GM06990 (cell line): ENCODE results near the gene NFE2L3.

Experiments
- DNase-seq: peaks from one replicate; pipeline ENCODE4 v3.0.0-alpha.2; 2011; ENCODE audit not compliant: insufficient read length; ENCODE audit errors: extremely low read depth
- H3K27me3 ChIP-seq: replicated peaks from 2 replicates; pipeline ENCODE4 v1.6.0; 2011; ENCODE audit warnings: low read length; ENCODE audit not compliant: control insufficient read depth, insufficient read depth
- H3K36me3 ChIP-seq: 2 replicates; pipeline ENCODE4 v1.5.1; 2011; ENCODE audit warnings: low read length; ENCODE audit not compliant: control insufficient read depth, insufficient read depth
- H3K4me3 ChIP-seq: replicated peaks from 2 replicates; pipeline ENCODE4 v1.5.1; 2011; ENCODE audit warnings: low read depth, mild to moderate bottlenecking, control low read depth, low read length
- TF ChIP-seq, protein P1 (sequence below): IDR thresholded peaks from 2 replicates; pipeline ENCODE4 v1.5.1; 2011; ENCODE audit warnings: low read length, control low read depth, mild to moderate bottlenecking, inconsistent platforms; ENCODE audit not compliant: insufficient read depth, poor library complexity, severe bottlenecking

The NFE2L3 gene

DNA sequence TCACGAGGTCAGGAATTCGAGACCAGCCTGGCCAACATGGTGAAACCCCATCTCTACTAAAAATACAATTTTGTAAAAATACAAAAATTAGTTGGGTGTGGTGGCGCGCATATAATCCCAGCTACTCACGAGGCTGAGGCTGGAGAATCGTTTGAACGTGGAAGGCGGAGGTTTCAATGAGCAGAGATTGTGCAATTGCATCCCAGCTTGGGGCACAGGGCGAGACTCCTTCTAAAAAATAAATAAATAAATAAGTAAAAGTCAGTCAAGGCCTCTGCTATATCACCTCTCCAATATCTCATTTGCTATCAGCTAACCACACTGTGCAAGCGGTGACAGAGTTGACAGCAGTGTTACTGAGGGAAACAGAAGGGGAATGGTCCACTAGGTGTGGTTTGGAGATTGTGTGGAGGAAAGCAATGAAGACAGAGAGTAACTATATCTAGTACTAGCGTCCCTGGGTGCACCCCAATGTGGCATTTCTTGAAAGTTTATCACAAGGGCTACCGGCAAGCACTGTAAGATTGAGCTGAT is 20.9 kb upstream of the NFE2L3 start:
- no peaks in the 10 kb centered on the region for H3K36me3 ChIP-seq
- TF ChIP-seq, protein P1, sequence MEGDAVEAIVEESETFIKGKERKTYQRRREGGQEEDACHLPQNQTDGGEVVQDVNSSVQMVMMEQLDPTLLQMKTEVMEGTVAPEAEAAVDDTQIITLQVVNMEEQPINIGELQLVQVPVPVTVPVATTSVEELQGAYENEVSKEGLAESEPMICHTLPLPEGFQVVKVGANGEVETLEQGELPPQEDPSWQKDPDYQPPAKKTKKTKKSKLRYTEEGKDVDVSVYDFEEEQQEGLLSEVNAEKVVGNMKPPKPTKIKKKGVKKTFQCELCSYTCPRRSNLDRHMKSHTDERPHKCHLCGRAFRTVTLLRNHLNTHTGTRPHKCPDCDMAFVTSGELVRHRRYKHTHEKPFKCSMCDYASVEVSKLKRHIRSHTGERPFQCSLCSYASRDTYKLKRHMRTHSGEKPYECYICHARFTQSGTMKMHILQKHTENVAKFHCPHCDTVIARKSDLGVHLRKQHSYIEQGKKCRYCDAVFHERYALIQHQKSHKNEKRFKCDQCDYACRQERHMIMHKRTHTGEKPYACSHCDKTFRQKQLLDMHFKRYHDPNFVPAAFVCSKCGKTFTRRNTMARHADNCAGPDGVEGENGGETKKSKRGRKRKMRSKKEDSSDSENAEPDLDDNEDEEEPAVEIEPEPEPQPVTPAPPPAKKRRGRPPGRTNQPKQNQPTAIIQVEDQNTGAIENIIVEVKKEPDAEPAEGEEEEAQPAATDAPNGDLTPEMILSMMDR: no peak
- no peak overlapping the region for H3K4me3 ChIP-seq
- DNase-seq: no peak
- no peaks in the 10 kb centered on the region for H3K27me3 ChIP-seq

DNA sequence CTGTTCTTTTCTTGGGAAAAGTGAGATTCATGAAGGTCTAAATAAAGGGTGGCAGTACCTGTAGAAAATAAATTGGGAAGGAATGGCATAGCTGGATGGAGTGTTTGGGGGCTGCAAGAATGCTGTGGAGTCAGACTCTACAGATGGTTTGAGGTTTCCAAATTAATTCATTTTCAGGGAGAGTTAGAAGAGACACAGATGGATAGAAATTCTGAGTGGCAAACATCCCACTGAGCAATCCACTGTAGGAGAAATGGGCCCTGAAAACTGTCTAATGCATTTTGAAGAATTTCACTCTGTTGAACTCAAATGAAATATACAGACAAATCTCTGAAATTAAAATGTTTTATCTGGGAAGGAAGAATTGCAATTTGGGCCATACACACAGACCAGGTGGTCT is 16.9 kb upstream of the NFE2L3 start:
- TF ChIP-seq, protein P1: no peak
- Histone ChIP-seq H3K27me3 (no peaks in the 10 kb centered on the region), H3K36me3 (no peaks in the 10 kb centered on the region), H3K4me3 (no peak overlapping the region)
- no peak for DNase-seq

DNA sequence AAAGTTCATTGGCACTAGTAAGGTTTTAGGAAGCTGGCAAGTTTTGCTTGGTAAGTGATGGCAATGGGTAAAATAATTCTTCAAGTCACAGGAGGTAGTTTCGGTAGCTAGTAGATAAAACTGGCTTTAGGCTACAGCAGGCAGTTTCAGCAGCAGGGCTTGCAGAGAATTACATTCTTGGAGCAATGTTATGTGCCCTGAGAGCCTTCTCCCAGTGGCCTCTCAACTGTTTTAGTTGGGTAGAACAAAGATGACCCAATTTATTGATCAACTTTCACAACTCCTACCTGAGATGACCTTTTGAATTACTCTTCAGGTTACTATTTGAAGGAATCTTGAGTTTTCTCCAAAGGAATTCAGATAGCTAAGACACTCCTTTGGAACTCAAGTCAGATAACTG is 16.4 kb upstream of the NFE2L3 start:
- TF ChIP-seq, protein P1: no peak
- Histone ChIP-seq H3K4me3 (no peak overlapping the region), H3K27me3 (no peaks in the 10 kb centered on the region), H3K36me3 (no peaks in the 10 kb centered on the region)
- no peak for DNase-seq

DNA sequence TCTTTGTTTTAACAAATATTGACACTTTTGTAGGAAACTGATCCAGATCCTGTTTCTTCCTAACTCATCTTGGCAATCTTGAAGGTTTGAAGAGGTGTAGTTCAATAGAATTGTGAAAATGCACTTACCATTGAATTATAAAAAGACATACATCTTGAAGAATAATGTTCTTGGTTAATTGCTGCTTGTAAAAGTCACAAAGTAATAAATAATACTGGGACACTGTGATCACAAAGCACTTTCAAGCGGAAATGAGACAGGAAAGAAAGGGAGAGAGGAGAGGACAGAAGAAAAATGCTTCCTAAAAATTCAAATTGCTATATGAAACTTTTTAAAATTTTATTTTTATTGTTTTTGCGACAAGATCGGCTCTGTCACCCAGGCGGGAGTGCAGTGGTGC is 15.2 kb upstream of the NFE2L3 start:
- Histone ChIP-seq H3K27me3 (no peaks in the 10 kb centered on the region), H3K36me3 (no peaks in the 10 kb centered on the region), H3K4me3 (no peak overlapping the region)
- TF ChIP-seq, protein P1: no peak
- no peak for DNase-seq

DNA sequence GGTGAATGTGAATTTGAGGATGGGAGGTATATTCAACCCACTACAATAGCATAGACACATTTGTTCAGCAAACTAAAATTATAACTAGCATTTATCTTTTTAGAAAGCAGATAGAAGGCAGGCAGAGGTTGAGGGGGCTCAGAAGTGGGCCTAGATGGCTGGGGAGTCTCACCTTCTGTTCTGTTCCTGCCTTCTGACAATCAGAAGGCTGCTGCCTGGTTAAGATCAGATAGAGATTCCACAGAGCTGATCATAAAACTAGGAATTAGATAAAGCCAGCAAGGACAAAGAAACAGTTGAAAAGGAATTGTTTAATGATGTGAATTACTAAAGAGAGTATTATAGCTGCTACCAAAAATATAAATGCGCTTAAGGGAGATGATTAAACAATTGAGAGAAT is 11.6 kb upstream of the NFE2L3 start:
- TF ChIP-seq, protein P1: no peak

DNA sequence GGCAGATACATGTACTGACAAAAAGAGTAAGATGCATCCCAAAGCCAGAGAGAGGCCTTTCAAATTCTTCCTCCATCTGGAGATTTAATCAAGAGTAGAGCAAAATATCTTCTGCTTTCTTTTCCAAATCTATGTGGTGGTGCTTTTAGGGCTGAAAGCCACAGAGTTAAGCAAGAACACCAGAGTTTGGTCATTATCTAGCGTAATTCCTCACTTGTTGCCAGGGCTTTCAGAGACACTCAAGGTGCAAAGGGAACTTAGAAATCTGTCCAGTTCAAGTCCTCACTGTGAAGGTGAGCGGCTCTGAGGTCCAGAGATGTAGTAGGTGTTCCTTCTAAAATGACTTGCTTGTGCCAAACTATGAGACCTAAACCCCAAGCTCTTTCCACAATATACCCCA is 10.9 kb upstream of the NFE2L3 start:
- no peak for DNase-seq
- Histone ChIP-seq H3K36me3 (no peaks in the 10 kb centered on the region), H3K4me3 (no peak overlapping the region), H3K27me3 (no peaks in the 10 kb centered on the region)
- TF ChIP-seq, protein P1: no peak

More for the DNA sequence above, 11.6 kb upstream of the NFE2L3 start:
- H3K4me3 ChIP-seq: no peak overlapping the region
- no peaks in the 10 kb centered on the region for H3K36me3 ChIP-seq
- H3K27me3 ChIP-seq: no peaks in the 10 kb centered on the region
- no peak for DNase-seq
